Kidney epithelial cell (primary cell): ENCODE data around the gene SPEM2. TPM values are rescaled to one million over a fixed set of nuclear protein-coding genes. Genes with fewer than 3 reads are reported as not detected.

Experiments
- DNase-seq: peaks from one replicate; pipeline ENCODE4 v3.0.0-alpha.2; 2010; ENCODE audit warnings: low read depth
- H3K27me3 ChIP-seq: 2 replicates; pipeline ENCODE4 v1.6.0; 2011; ENCODE audit warnings: low read length; ENCODE audit not compliant: control insufficient read depth, insufficient read depth
- H3K36me3 ChIP-seq: 2 replicates; pipeline ENCODE4 v1.5.1; 2011; ENCODE audit warnings: low read length; ENCODE audit not compliant: control insufficient read depth, insufficient read depth
- H3K4me3 ChIP-seq: 2 replicates; pipeline ENCODE4 v1.5.1; 2011; ENCODE audit warnings: low read depth, mild to moderate bottlenecking, control low read depth, low read length
- total RNA-seq: library from RNA; depleted of rRNA; stranded (reverse); fragments of >200 nt; gene quantifications from 2 replicates; pipeline ENCODE4 v1.2.3, GENCODE V29; 2015
- TF ChIP-seq, protein P1 (sequence below): IDR thresholded peaks from 2 replicates; pipeline ENCODE4 v1.5.1; 2011; ENCODE audit warnings: mild to moderate bottlenecking, moderate library complexity, low read length, control low read depth, inconsistent platforms; ENCODE audit not compliant: insufficient read depth, poor library complexity, severe bottlenecking

SPEM2 gene
- total RNA-seq, 1 donor from 2014 or later = not detected

GRCh38 chr17:7428557-7428956 is 3.1 kb downstream of the SPEM2 start, which contains the start of gene SPEM3:
Gene SPEM3, plus strand, starts transcription at chr17:7428857. Its CDS starts 46 bp downstream, at chr17:7428903.
- H3K36me3 ChIP-seq = no peaks in the 10 kb centered on the region
- TF ChIP-seq, protein P1, sequence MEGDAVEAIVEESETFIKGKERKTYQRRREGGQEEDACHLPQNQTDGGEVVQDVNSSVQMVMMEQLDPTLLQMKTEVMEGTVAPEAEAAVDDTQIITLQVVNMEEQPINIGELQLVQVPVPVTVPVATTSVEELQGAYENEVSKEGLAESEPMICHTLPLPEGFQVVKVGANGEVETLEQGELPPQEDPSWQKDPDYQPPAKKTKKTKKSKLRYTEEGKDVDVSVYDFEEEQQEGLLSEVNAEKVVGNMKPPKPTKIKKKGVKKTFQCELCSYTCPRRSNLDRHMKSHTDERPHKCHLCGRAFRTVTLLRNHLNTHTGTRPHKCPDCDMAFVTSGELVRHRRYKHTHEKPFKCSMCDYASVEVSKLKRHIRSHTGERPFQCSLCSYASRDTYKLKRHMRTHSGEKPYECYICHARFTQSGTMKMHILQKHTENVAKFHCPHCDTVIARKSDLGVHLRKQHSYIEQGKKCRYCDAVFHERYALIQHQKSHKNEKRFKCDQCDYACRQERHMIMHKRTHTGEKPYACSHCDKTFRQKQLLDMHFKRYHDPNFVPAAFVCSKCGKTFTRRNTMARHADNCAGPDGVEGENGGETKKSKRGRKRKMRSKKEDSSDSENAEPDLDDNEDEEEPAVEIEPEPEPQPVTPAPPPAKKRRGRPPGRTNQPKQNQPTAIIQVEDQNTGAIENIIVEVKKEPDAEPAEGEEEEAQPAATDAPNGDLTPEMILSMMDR = no peak
- no peaks in the 10 kb centered on the region for H3K27me3 ChIP-seq
- DNase-seq = no peak
- no peak within 1 kb of the TSS for H3K4me3 ChIP-seq

DNA sequence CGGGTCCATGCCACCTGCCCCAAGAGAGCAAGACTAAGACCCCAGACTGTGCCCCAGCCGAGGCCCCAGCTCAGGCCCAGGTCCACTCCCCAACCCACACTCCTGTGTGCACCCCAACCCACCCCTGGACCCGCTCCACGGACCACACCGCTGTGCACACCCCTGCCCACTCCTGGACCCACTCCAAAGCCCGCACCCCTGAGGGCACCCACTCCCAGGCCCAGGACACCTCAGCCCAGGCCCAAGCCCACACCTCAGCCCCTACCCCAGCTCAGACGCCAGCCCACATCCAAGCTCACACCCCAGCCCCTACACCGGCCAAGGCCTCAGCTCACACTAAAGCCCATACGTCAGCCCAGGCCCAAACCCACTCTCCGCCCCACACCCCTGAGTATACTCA is 4.3 kb downstream of the SPEM2 start:
- TF ChIP-seq, protein P1 = no peak
- no peak for DNase-seq
- Histone ChIP-seq H3K27me3 (no peaks in the 10 kb centered on the region), H3K36me3 (no peaks in the 10 kb centered on the region), H3K4me3 (no peak overlapping the region)

GRCh38 chr17:7431231-7431630 is 5.8 kb downstream of the SPEM2 start:
- TF ChIP-seq, protein P1 = no peak
- H3K36me3 ChIP-seq = no peaks in the 10 kb centered on the region
- no peak for DNase-seq

GRCh38 chr17:7432296-7432695 is 6.9 kb downstream of the SPEM2 start:
- Histone ChIP-seq H3K27me3 (no peaks in the 10 kb centered on the region), H3K36me3 (no peaks in the 10 kb centered on the region), H3K4me3 (no peak overlapping the region)
- DNase-seq = no peak
- TF ChIP-seq, protein P1 = no peak

More at GRCh38 chr17:7431231-7431630, 5.8 kb downstream of the SPEM2 start:
- Histone ChIP-seq H3K4me3 (no peak overlapping the region), H3K27me3 (no peaks in the 10 kb centered on the region)

- no peak for DNase-seq
Observed at GRCh38 chr17:7435676-7436555, 10.5 kb downstream of the SPEM2 start.

More at GRCh38 chr17:7435676-7436555, 10.5 kb downstream of the SPEM2 start:
- TF ChIP-seq, protein P1 = peak; percentile 48
- H3K36me3 ChIP-seq = no peaks in the 10 kb centered on the region
- H3K27me3 ChIP-seq = peaks cover 2% of the 10 kb centered on the region
- H3K4me3 ChIP-seq = peak overlapping the region; percentile 73
